ENCODE results near the gene XXYLT1.

Gene XXYLT1

GRCh38 chr3:195165790-195166189 is 105.2 kb downstream of the XXYLT1 start:
- no peak overlapping the region for H3K27ac ChIP-seq (ENCODE audit: extremely low read depth, low read depth, low read length)
- TF ChIP-seq ZBTB10 (tag by site-specific recombination; IDR thresholded peaks at IDR 0.05) (no peak), ZNF114 (tag by site-specific recombination; IDR thresholded peaks at IDR 0.05) (no peak), HOXC10 (CRISPR knock-in tag; IDR thresholded peaks at IDR 0.05) (no peak), ZNF670 (tag by site-specific recombination; IDR thresholded peaks at IDR 0.05; ENCODE audit: low read depth) (no peak)
- ChIA-PET CTCF (no interaction called here), POLR2A (no interaction called here)
- H3K36me3 ChIP-seq (ENCODE audit: control insufficient read depth in 2 of 2, insufficient read depth in 1 of 2, low read length in 2 of 2): no peaks in the 10 kb centered on the region
- H3K9me3 ChIP-seq (ENCODE audit: control insufficient read depth, insufficient read depth, low read depth, low read length): no peaks in the 10 kb centered on the region
- H3K4me1 ChIP-seq (ENCODE audit: control insufficient read depth, insufficient read depth, low read length): no peaks in the 10 kb centered on the region
- no peak overlapping the region for H3K4me3 ChIP-seq (ENCODE audit: low read depth, low read length)

- Histone ChIP-seq H3K9me3 (ENCODE audit: control insufficient read depth, insufficient read depth, low read depth, low read length) (no peaks in the 10 kb centered on the region), H3K4me1 (ENCODE audit: control insufficient read depth, insufficient read depth, low read length) (no peaks in the 10 kb centered on the region), H3K4me3 (ENCODE audit: low read depth, low read length) (no peak overlapping the region), H3K27ac (ENCODE audit: extremely low read depth, low read depth, low read length) (no peak overlapping the region), H3K36me3 (ENCODE audit: control insufficient read depth in 2 of 2, insufficient read depth in 1 of 2, low read length in 2 of 2) (no peaks in the 10 kb centered on the region)
- ChIA-PET CTCF (no interaction called here), POLR2A (no interaction called here)
- TF ChIP-seq EGR2 (tag by site-specific recombination; IDR thresholded peaks at IDR 0.05; ENCODE audit: low read depth) (no peak), ZNF549 (tag by site-specific recombination; IDR thresholded peaks at IDR 0.05) (no peak), ZNF433 (tag by site-specific recombination; IDR thresholded peaks at IDR 0.05; ENCODE audit: low read depth) (no peak), ZNF280C (tag by site-specific recombination; IDR thresholded peaks at IDR 0.05) (no peak), MZF1 (tag by site-specific recombination; IDR thresholded peaks at IDR 0.05; ENCODE audit: borderline replicate concordance) (no peak), IKZF3 (tag by site-specific recombination; IDR thresholded peaks at IDR 0.05) (no peak), WT1 (tag by site-specific recombination; IDR thresholded peaks at IDR 0.05) (no peak), ZNF558 (tag by site-specific recombination; IDR thresholded peaks at IDR 0.05) (no peak), ZNF175 (tag by site-specific recombination; IDR thresholded peaks at IDR 0.05) (no peak), ZNF548 (tag by site-specific recombination; IDR thresholded peaks at IDR 0.05) (no peak), ZNF658 (tag by site-specific recombination; IDR thresholded peaks at IDR 0.05) (no peak), ZNF768 (tag by site-specific recombination; IDR thresholded peaks at IDR 0.05) (no peak), SETDB1 (IDR thresholded peaks at IDR 0.05; ENCODE audit: insufficient read length, low read length) (no peak), GLIS2 (tag by site-specific recombination; IDR thresholded peaks at IDR 0.05) (no peak), ZNF660 (tag by site-specific recombination; IDR thresholded peaks at IDR 0.05) (no peak), ZNF707 (tag by site-specific recombination; IDR thresholded peaks at IDR 0.05) (no peak)
Measured at GRCh38 chr3:195165265-195165609, 105.7 kb downstream of the XXYLT1 start.

All from HEK293 (cell line).